Cardiac fibroblast (primary cell): ENCODE measurements around the gene OSBPL2.

ENCODE experiments used
- DNase-seq, 2 donors: peaks; one replicate each; pipeline versions ENCODE4 v3.0.0 to v3.0.0-alpha.2; 2010; ENCODE audit warnings: low read depth in 2 of 2
- H3K4me3 ChIP-seq, 2 donors: replicated peaks in 1 of 2; 1 replicate in 1 of 2; 2 replicates in 1 of 2; pipeline ENCODE4 v1.5.1; 2011; ENCODE audit warnings: low read depth in 2 of 2, low read length in 2 of 2, mild to moderate bottlenecking in 2 of 2, moderate library complexity in 1 of 2
- CTCF ChIP-seq: IDR thresholded peaks from one replicate; pipeline ENCODE4 v1.5.1; 2011; ENCODE audit warnings: low read depth, mild to moderate bottlenecking, low read length, inconsistent platforms

The OSBPL2 gene

DNA sequence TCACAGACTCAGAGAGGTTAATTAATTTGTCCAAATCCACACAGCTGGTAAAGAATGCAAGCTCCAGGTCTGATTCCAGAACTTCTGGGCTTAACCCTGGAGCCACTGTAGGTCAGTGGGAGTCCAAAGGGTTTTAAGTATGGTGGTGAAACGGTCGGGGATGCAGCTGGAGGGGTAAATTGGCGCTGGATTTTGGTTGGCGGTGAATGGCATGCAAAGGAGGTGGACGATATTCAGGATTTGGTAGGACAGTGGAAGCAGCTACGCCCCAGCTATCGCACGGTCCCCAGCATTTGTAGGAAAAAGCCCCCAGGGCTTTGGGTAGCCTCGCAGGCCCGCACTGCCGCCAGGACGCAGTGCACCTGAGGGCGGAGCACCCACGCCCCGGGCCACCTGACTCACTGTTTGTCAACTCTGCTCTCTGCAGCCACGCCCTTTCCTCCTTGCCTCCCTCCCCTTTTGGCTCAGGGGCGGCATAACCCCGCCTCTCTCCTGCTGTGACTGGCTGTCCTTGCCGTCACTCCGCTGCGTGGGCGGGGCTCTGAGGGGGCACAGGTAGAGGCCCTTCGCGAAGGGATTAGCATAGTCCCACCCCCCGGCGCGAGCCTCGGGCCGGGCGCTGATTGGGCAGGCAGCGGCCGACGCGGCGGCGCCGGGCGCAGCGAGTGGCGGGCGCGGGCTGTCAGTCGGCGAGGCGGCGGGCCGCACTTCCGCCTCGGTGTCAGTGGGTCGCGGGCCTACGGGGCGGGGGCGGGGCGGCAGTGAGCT is at the start of gene OSBPL2:
Gene OSBPL2, plus strand, starts transcription at position 721 of the 768 bp plus-strand sequence. CDS start 17,664 bp downstream, outside the sequence.
- peak; percentile 98 for DNase-seq
- H3K4me3 ChIP-seq = peak within 1 kb of the TSS; percentile 60 to 68
- TF ChIP-seq CTCF = no peak

- DNase-seq = no peak
- H3K4me3 ChIP-seq = no peak overlapping the region
- no peak for TF ChIP-seq CTCF
Measured at GRCh38 chr20:62190639-62191411, 47.5 kb upstream of the OSBPL2 start.

DNA sequence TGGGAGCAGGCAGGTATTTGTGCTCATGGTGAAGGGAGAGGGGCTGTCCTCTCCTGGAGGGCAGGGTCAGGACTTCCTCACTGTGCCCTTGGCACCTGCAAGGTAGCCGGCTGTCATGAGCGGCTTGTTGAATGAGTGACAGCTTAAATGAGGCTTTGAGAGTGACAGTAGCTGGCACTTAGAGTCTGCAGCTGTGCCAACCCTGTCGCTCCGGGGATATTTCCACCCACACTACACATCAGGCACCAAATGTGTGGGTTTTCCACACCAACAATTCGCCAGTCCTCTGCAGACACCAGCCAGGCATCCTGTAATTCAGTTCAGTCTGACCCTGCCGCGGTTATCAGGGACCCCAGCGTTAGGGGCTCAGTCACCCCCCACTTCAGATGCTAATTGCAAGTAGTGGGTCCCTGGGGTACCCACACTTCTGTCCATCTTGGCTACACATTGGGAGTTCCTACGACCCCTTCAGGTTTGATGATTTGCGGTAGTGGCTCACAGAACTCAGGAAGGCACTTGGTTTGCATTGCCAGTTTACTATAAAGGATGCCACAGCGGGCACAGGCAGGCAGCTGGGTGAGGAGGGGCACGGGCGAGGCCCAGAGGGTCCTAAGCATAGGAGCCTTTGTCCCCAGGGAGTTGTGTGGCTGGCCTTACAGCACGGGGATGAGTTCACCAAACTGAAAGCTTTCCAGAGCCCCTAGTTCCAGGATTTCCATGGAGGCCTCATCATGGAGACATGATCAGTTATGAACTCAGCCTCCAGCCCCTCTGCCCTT is 46.4 kb upstream of the OSBPL2 start:
- no peak for TF ChIP-seq CTCF
- no peak for DNase-seq
- no peak overlapping the region for H3K4me3 ChIP-seq

GRCh38 chr20:62192635-62193034 is 45.7 kb upstream of the OSBPL2 start:
- TF ChIP-seq CTCF = no peak
- DNase-seq = no peak

DNA sequence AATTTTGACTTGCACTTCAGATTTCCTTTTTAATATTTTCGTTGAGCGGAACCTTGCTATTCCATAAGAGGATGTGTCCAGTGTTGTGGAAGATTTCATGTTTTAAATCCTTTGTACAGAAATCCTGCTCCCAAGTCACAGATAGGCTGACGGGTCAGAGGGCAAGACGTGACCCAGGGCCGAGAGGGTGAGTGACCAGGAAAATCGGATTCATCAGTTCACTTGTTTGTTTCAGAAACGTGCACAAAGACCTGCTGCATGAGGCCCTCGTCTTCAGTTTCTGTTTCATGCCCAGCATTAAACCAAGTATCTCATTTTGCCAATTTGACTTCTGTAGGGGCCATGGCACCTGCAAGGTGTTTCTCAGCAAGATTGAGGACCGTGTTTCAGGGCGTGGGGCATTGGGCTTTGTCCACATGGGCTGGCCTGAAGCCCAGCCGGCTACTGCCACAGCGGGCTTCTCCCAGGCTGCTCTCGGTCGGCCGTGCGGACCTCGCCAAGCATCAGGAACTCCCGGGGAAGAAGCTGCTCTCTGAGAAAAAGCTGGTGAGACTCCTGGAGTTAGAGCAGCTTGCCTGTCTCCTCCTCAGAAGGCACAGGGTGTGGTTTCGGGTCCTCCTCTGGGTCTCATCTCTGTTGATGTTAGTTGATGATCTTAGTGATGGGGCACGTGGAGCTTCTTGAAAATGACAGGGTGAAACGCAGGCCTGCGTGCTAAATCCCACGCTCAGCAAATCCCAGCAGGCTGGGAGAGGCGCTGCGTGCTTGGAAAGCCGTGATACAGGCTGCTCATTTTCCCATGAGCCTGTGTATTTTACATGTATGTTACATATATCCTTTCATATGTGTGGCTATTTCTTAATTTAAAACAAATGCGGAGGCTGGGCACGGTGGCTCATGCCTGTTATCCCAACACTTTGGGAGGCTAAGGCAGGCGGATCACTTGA is 45.0 kb upstream of the OSBPL2 start:
- no peak for TF ChIP-seq CTCF
- no peak for DNase-seq
- H3K4me3 ChIP-seq = no peak overlapping the region

More at GRCh38 chr20:62192635-62193034, 45.7 kb upstream of the OSBPL2 start:
- no peak overlapping the region for H3K4me3 ChIP-seq

- H3K4me3 ChIP-seq = no peak overlapping the region
- no peak for TF ChIP-seq CTCF
- DNase-seq = no peak
Measured at GRCh38 chr20:62195075-62195405, 43.3 kb upstream of the OSBPL2 start.
